Measurements from ENCODE around the gene TACC2.

Gene TACC2, protein sequence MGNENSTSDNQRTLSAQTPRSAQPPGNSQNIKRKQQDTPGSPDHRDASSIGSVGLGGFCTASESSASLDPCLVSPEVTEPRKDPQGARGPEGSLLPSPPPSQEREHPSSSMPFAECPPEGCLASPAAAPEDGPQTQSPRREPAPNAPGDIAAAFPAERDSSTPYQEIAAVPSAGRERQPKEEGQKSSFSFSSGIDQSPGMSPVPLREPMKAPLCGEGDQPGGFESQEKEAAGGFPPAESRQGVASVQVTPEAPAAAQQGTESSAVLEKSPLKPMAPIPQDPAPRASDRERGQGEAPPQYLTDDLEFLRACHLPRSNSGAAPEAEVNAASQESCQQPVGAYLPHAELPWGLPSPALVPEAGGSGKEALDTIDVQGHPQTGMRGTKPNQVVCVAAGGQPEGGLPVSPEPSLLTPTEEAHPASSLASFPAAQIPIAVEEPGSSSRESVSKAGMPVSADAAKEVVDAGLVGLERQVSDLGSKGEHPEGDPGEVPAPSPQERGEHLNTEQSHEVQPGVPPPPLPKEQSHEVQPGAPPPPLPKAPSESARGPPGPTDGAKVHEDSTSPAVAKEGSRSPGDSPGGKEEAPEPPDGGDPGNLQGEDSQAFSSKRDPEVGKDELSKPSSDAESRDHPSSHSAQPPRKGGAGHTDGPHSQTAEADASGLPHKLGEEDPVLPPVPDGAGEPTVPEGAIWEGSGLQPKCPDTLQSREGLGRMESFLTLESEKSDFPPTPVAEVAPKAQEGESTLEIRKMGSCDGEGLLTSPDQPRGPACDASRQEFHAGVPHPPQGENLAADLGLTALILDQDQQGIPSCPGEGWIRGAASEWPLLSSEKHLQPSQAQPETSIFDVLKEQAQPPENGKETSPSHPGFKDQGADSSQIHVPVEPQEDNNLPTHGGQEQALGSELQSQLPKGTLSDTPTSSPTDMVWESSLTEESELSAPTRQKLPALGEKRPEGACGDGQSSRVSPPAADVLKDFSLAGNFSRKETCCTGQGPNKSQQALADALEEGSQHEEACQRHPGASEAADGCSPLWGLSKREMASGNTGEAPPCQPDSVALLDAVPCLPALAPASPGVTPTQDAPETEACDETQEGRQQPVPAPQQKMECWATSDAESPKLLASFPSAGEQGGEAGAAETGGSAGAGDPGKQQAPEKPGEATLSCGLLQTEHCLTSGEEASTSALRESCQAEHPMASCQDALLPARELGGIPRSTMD (N-terminal part only)

DNA sequence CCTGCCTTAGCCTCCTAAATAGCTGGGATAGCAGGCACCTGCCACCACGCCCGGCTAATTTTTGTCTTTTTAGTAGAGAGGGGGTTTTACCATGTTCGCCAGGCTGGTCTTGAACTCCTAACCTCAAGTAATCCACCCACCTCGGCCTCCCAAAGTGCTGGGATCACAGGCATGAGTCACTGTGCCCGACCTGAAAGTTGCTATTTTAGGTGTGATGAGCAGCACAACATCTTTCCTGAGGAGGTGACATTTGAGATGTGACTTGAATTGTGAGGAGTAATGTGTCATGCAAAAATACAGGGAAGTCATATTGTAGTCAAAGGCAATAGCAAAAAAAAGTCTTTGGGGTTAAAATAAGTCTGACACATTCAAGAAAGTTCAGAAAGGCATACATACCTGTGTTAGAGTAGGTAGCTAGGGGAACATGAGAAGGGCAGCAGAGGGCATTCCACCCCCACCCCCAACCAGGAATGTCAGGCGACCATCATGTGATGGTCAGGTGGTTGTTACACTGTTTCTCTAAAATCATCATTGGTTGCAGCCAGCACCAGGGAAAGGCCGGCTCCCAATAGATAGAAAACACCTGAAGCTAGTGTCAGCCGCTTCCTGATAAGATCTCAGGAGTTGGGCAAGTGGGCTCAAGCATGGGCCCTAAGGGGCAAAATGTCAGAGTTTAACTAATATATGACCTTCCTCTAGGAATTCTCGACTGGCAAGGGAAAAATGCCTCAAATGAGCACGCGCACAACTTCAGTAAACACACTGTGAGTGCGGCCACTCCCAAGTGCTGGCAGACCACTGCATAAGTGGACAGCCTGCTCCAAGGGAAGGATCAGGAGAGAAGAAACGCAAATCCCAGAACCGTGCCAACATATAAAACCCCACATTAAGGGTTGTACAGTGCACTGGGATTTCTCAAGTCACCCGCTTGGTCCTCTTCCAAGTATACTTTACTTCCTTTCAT, at the start of gene TACC2:
TACC2 (plus strand) TSS at position 803 of the 964 bp plus-strand sequence. CDS start 32,819 bp downstream, outside the sequence.
- TF ChIP-seq, protein P1, sequence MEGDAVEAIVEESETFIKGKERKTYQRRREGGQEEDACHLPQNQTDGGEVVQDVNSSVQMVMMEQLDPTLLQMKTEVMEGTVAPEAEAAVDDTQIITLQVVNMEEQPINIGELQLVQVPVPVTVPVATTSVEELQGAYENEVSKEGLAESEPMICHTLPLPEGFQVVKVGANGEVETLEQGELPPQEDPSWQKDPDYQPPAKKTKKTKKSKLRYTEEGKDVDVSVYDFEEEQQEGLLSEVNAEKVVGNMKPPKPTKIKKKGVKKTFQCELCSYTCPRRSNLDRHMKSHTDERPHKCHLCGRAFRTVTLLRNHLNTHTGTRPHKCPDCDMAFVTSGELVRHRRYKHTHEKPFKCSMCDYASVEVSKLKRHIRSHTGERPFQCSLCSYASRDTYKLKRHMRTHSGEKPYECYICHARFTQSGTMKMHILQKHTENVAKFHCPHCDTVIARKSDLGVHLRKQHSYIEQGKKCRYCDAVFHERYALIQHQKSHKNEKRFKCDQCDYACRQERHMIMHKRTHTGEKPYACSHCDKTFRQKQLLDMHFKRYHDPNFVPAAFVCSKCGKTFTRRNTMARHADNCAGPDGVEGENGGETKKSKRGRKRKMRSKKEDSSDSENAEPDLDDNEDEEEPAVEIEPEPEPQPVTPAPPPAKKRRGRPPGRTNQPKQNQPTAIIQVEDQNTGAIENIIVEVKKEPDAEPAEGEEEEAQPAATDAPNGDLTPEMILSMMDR (conservative IDR thresholded peaks at IDR 0.05; ENCODE audit: low read length), result no peak
- DNase-seq (ENCODE audit: low read depth), result no peak

DNA sequence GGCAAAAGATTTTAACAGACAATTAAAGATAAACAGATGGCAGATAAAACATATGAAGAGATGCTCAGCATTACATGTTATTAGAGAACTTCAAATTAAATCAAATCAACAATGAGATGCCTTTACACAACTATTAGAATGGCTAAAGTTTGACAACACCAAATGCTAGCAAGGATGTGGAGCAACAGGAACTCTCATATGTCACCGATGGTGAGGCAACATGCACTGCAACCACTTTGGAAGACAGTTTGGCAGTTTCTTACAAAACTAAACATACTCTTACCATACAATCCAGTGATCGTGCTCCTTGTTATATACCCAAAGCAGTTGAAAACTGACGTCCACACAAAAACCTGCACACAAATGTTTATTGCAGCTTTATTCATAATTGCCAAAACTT, 47.4 kb upstream of the TACC2 start:
- no peak overlapping the region for H3K4me3 ChIP-seq (ENCODE audit: low read length)
- no peak for DNase-seq (ENCODE audit: low read depth)
- TF ChIP-seq, protein P1 (conservative IDR thresholded peaks at IDR 0.05; ENCODE audit: low read length), result no peak

More for the DNA sequence above, at the start of gene TACC2:
- no peak within 1 kb of the TSS for H3K4me3 ChIP-seq (ENCODE audit: low read length)

DNA sequence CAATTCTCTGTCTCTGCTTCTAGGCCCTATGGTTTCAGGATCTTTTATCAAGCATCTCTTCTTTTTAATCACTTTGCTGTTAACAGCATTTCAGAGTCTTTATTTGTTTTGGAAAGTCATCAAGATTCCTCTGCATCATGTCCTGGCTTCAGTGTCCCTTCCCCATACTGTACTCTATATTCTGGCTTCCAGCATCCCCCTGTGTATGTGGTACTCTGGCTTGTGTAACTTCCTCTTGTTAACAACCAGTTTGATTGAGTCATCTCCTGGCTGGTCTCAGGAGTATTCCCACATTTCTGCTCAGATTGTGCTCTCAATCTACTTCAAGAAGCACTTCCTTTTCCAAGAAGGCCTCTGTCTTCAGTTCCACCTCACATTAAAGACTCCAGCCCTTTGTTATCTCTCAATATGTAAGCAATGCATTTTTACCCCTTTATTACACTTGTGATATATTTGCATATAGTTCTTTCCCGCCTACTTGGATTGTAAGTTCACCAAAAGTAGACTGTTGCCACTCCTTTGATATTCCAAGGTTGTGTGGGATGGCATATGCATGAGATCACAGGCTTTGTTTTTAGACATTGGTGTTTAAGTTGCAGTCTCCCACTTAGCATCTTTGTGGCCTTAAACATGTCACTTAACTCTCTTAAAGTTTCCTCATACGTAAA, 46.1 kb upstream of the TACC2 start:
- no peak overlapping the region for H3K4me3 ChIP-seq (ENCODE audit: low read length)
- TF ChIP-seq, protein P1 (conservative IDR thresholded peaks at IDR 0.05; ENCODE audit: low read length), result no peak
- peak; percentile 90 for DNase-seq (ENCODE audit: low read depth)

DNA sequence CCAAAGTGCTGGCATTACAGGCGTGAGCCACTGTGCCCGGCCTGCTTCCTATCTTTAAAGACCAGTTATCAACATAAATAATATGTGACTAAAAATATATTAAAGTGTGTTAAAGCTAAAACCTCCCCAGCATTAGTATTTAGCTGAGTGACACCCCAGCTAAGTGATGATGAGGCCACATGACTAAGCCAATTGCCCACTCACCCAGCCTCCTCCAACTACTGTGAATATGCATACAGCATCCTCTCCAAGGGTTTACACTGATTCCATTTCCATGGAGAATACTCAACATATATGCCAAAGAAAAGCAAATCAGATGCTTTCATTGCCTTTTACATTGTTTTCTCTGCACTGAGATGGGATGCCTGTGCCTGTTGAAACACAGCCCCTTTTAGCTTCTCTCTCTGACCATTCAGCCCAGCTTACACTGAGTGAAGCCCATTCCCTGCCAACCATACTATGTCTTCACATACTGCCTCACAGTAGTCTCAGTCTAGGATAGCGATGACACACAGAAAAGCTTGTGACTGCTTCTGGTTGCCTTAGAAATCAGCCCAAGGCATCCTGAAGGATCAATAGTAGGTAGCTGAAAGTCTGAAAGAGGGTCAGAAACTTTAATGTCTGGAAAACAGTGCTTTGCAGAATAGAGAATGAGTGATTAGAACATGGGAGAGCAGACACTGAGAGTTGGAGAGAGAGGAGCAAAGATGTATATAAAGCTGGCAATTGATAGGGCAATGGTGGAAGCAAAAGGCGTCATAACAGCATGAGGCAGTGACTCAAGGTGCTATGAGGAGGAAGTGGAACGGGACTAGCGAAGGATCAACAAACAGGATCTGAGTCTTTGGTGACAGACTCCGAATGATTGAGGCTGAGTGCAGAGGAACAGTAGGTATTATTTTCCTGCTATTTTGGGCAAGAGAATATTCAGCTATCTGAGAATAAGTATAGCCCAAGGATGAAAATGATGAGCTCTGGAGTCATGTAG, 41.3 kb upstream of the TACC2 start:
- no peak overlapping the region for H3K4me3 ChIP-seq (ENCODE audit: low read length)
- TF ChIP-seq, protein P1 (conservative IDR thresholded peaks at IDR 0.05; ENCODE audit: low read length), result no peak
- DNase-seq (ENCODE audit: low read depth), result no peak

DNA sequence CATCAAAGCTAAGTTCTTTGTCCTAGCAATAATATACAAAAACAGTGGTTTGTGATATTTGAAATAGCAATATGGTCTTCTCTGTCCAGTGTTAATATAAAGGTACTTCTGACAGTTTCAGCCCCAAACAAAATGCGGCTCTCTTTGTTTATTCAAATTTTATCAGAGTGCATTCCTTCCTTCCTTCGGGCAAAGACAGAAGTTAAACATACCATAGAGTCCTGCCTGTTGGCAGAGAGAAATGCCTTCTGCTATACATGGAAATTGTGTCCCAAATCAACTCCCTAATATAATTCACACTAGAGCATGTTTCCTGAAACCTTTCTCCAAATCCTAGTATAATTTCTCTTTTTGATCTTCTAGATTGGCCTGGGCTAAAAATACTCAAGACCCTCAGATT, 39.9 kb upstream of the TACC2 start:
- TF ChIP-seq, protein P1 (conservative IDR thresholded peaks at IDR 0.05; ENCODE audit: low read length), result no peak
- DNase-seq (ENCODE audit: low read depth), result no peak
- H3K4me3 ChIP-seq (ENCODE audit: low read length), result no peak overlapping the region

All from AG10803 (cell line).